ENCODE measurements around the gene ZNF12.

The ZNF12 gene

GRCh38 chr7:6651851-6652445 lies 54.8 kb downstream of the ZNF12 start:
- no peaks in the 10 kb centered on the region for H3F3A ChIP-seq (ENCODE audit: insufficient read depth, low read length)
- TF ChIP-seq CTCF (IDR thresholded peaks at IDR 0.05; ENCODE audit: low read length) (no peak), EZH2 (IDR thresholded peaks at IDR 0.05; ENCODE audit: borderline replicate concordance, low read length) (no peak)
- peaks cover 77% of the 10 kb centered on the region for H3K36me3 ChIP-seq (ENCODE audit: insufficient read depth, low read length)
- H3K27ac ChIP-seq (ENCODE audit: low read depth, low read length, poor library complexity, severe bottlenecking): no peak overlapping the region
- H3K9ac ChIP-seq (ENCODE audit: low read length): no peak overlapping the region
- 0 out of 2 replicates have a peak, but pooled peaks cover 4% of the 10 kb centered on the region for H3K9me3 ChIP-seq (ENCODE audit: low read length)
- no peak overlapping the region for H3K4me3 ChIP-seq (ENCODE audit: low read depth, low read length, poor library complexity, severe bottlenecking)
- no peak overlapping the region for H2AFZ ChIP-seq (ENCODE audit: low read length)
- H3K79me2 ChIP-seq (ENCODE audit: insufficient read depth, low read length): no peaks in the 10 kb centered on the region
- no peaks in the 10 kb centered on the region for H3K9me2 ChIP-seq (ENCODE audit: low read depth, low read length)
- H3K27me3 ChIP-seq (ENCODE audit: insufficient read depth, low read length): no peaks in the 10 kb centered on the region
- H3K4me1 ChIP-seq (ENCODE audit: insufficient read depth, low read length, severe bottlenecking): no peaks in the 10 kb centered on the region
- no peaks in the 10 kb centered on the region for H4K20me1 ChIP-seq (ENCODE audit: insufficient read depth, low read length)
- no peak overlapping the region for H3K4me2 ChIP-seq (ENCODE audit: low read length)

GRCh38 chr7:6650521-6651011 lies 56.2 kb downstream of the ZNF12 start:
- Histone ChIP-seq H3K4me3 (ENCODE audit: low read depth, low read length, poor library complexity, severe bottlenecking) (no peak overlapping the region), H3K27me3 (ENCODE audit: insufficient read depth, low read length) (no peaks in the 10 kb centered on the region), H3K27ac (ENCODE audit: low read depth, low read length, poor library complexity, severe bottlenecking) (no peak overlapping the region), H4K20me1 (ENCODE audit: insufficient read depth, low read length) (no peaks in the 10 kb centered on the region), H3K36me3 (ENCODE audit: insufficient read depth, low read length) (peaks cover 88% of the 10 kb centered on the region), H3K9me2 (ENCODE audit: low read depth, low read length) (no peaks in the 10 kb centered on the region), H3K9me3 (ENCODE audit: low read length) (0 out of 2 replicates have a peak, but pooled peaks cover 4% of the 10 kb centered on the region), H3K9ac (ENCODE audit: low read length) (no peak overlapping the region), H3F3A (ENCODE audit: insufficient read depth, low read length) (no peaks in the 10 kb centered on the region), H2AFZ (ENCODE audit: low read length) (no peak overlapping the region), H3K79me2 (ENCODE audit: insufficient read depth, low read length) (no peaks in the 10 kb centered on the region), H3K4me1 (ENCODE audit: insufficient read depth, low read length, severe bottlenecking) (no peaks in the 10 kb centered on the region), H3K4me2 (ENCODE audit: low read length) (no peak overlapping the region)
- TF ChIP-seq EZH2 (IDR thresholded peaks at IDR 0.05; ENCODE audit: borderline replicate concordance, low read length) (no peak), CTCF (IDR thresholded peaks at IDR 0.05; ENCODE audit: low read length) (no peak)

- TF ChIP-seq EZH2 (IDR thresholded peaks at IDR 0.05; ENCODE audit: borderline replicate concordance, low read length): no peak
- no peak for TF ChIP-seq CTCF (IDR thresholded peaks at IDR 0.05; ENCODE audit: low read length)
- H3K36me3 ChIP-seq (ENCODE audit: insufficient read depth, low read length): peaks cover 85% of the 10 kb centered on the region
- H3K4me1 ChIP-seq (ENCODE audit: insufficient read depth, low read length, severe bottlenecking): no peaks in the 10 kb centered on the region
- H3K27me3 ChIP-seq (ENCODE audit: insufficient read depth, low read length): no peaks in the 10 kb centered on the region
- H2AFZ ChIP-seq (ENCODE audit: low read length): no peak overlapping the region
- H3K79me2 ChIP-seq (ENCODE audit: insufficient read depth, low read length): no peaks in the 10 kb centered on the region
- H3K4me2 ChIP-seq (ENCODE audit: low read length): no peak overlapping the region
- no peak overlapping the region for H3K9ac ChIP-seq (ENCODE audit: low read length)
- H3K9me3 ChIP-seq (ENCODE audit: low read length): 0 out of 2 replicates have a peak, but pooled peaks cover 4% of the 10 kb centered on the region
- H4K20me1 ChIP-seq (ENCODE audit: insufficient read depth, low read length): no peaks in the 10 kb centered on the region
- no peaks in the 10 kb centered on the region for H3K9me2 ChIP-seq (ENCODE audit: low read depth, low read length)
- H3K27ac ChIP-seq (ENCODE audit: low read depth, low read length, poor library complexity, severe bottlenecking): no peak overlapping the region
- no peaks in the 10 kb centered on the region for H3F3A ChIP-seq (ENCODE audit: insufficient read depth, low read length)
- no peak overlapping the region for H3K4me3 ChIP-seq (ENCODE audit: low read depth, low read length, poor library complexity, severe bottlenecking)
Observed at GRCh38 chr7:6650086-6650485, 56.7 kb downstream of the ZNF12 start.

All from OCI-LY1 (cell line).